Measurements from ENCODE around the gene NINL.

The NINL gene

DNA sequence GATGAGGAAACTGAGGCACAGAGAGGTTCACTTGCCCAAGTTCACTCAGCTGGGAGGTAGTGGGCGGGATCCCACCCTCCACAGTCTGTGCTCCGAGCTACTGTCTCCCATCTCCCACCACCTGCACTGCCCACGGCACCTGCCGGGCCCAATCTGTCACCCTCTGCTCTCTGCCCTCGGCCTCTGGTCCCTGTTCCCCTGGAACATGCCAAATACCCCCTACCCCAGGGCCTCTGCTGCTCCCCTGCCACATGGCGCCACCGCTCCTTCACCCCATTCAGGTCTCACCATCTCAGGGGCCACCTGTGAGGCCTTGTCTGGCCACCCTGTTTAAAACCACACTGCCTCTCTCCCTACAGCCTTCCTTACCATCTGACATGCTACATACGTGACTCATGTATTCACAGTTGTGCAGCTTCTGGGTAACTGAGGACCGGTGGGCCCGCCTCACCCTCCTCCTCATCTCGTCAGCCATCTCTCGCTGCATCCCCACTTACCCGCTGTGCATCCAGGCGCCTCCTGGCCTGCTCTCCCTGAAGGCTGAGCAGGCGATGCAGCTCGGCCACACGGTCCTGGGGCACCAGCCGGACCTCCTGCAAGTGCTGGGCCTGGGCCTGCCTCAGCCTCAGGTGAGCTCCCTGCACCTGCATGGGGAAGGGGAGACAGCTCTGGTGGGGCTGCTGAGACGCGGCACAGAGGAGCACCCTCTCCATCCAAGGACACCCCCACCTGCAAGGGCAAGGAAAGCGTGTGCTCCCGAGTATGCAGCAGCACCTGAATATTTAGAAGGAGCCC, 127.2 kb downstream of the NINL start:
- no peak for DNase-seq (ENCODE audit: low read depth)
- TF ChIP-seq, protein P1, sequence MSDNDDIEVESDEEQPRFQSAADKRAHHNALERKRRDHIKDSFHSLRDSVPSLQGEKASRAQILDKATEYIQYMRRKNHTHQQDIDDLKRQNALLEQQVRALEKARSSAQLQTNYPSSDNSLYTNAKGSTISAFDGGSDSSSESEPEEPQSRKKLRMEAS (IDR thresholded peaks at IDR 0.05; ENCODE audit: low read depth, low read length): no peak
- TF ChIP-seq POLR2A (IDR thresholded peaks at IDR 0.05; ENCODE audit: extremely low read depth, insufficient read length) (no peak), MYC (IDR thresholded peaks at IDR 0.05; ENCODE audit: low read depth, low read length) (no peak)
- TF ChIP-seq, protein P2, sequence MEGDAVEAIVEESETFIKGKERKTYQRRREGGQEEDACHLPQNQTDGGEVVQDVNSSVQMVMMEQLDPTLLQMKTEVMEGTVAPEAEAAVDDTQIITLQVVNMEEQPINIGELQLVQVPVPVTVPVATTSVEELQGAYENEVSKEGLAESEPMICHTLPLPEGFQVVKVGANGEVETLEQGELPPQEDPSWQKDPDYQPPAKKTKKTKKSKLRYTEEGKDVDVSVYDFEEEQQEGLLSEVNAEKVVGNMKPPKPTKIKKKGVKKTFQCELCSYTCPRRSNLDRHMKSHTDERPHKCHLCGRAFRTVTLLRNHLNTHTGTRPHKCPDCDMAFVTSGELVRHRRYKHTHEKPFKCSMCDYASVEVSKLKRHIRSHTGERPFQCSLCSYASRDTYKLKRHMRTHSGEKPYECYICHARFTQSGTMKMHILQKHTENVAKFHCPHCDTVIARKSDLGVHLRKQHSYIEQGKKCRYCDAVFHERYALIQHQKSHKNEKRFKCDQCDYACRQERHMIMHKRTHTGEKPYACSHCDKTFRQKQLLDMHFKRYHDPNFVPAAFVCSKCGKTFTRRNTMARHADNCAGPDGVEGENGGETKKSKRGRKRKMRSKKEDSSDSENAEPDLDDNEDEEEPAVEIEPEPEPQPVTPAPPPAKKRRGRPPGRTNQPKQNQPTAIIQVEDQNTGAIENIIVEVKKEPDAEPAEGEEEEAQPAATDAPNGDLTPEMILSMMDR (IDR thresholded peaks at IDR 0.05; ENCODE audit: low read depth, low read length): no peak
- no peak overlapping the region for H3K4me3 ChIP-seq (ENCODE audit: low read depth, low read length)

DNA sequence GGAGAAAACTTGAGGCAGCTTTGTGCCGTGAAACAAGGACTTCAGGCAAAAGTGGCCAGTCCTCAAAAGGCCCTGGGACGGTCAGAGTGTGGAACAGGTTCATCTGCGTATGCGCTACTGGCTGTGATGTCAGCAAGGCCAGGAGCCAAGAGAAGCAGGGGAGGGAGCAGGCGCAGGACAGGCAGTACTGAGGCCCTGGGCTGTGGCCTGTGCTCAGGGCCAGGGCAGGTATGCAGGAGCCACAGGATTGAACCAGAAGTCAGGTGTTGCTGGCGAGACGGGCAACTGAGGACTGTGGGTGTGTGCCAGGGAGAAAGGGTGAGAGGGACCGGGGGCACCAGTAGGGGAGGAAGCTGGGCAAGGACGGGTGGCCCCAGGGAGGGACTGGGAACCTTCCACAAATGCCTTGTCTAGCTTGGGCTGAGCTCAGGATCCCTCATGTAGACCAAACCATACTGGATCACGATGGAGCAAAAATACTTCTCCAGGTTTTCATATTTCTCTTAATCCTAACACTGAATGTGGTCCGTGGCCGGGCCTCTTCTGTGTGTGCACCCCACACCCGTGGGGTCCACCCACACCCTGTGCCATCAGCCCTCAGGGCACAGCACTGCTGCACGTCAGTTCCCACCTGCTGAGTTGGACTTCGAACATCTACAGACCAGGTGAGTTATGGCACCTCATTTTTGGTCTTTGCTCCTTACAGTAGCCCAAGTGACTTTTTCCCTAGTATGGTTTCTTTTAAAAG, 131.0 kb downstream of the NINL start:
- no peak for DNase-seq (ENCODE audit: low read depth)
- TF ChIP-seq MYC (IDR thresholded peaks at IDR 0.05; ENCODE audit: low read depth, low read length): no peak
- TF ChIP-seq, protein P1 (IDR thresholded peaks at IDR 0.05; ENCODE audit: low read depth, low read length): no peak
- TF ChIP-seq, protein P2 (IDR thresholded peaks at IDR 0.05; ENCODE audit: low read depth, low read length): no peak
- TF ChIP-seq POLR2A (IDR thresholded peaks at IDR 0.05; ENCODE audit: extremely low read depth, insufficient read length): no peak
- H3K4me3 ChIP-seq (ENCODE audit: low read depth, low read length): no peak overlapping the region

DNA sequence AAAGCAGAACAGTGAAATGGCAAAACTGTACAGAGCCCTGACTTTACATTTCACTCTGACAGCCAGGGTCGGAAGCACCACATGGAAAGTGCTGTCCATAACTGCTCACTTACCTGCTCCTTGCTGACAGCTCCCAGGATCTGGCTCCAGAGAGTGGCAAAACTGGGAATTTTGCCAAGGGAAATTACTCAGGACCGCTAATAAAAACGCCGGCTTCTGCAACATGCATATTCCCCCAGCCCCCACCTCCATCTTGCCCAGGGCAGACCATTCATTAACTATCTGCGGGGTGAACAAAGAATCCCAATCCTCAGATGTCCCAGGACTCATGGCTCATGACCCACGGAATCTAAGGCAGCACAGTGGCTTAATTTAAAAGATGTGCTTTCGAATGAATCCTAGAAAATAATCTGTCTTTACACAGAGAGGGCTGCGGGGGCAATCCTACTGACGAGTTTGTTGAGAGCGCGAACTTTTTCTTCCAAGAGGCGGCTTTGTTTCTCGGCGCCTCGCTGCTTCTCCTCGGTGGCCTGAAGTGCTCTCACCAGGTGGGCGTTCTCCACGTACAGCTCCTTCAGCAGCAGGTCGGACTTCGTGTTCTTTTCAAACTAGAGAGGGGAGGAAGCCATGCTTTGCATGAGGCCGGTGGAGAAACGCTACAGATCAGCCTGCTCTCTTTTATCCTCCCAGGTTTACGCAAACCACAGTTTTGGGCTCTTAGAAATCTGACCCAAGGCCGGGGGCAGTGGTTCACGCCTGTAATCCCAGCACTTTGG, 132.1 kb downstream of the NINL start:
- TF ChIP-seq, protein P2 (IDR thresholded peaks at IDR 0.05; ENCODE audit: low read depth, low read length): no peak
- TF ChIP-seq POLR2A (IDR thresholded peaks at IDR 0.05; ENCODE audit: extremely low read depth, insufficient read length): no peak
- TF ChIP-seq, protein P1 (IDR thresholded peaks at IDR 0.05; ENCODE audit: low read depth, low read length): no peak
- TF ChIP-seq MYC (IDR thresholded peaks at IDR 0.05; ENCODE audit: low read depth, low read length): no peak
- DNase-seq (ENCODE audit: low read depth): no peak
- no peak overlapping the region for H3K4me3 ChIP-seq (ENCODE audit: low read depth, low read length)

DNA sequence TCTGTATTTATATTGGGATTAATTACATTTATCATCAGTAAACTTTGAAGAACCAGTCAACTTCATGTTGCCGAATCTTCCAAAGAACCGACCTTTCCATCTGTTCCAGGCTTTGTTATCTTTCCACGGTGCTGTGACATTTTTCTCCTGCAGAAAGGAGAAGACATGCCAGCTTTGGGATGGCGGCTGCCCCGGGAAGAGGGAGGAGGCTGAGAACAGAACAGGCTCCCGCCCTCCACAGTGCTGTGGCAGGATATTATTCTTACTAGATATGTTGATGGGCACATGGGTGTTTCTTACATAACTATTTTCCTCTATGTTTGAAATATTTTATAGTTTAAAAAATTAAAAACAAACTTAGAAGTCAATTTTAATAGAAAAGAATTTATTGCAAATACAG, 133.0 kb downstream of the NINL start:
- no peak for DNase-seq (ENCODE audit: low read depth)
- no peak overlapping the region for H3K4me3 ChIP-seq (ENCODE audit: low read depth, low read length)
- TF ChIP-seq, protein P2 (IDR thresholded peaks at IDR 0.05; ENCODE audit: low read depth, low read length): no peak
- TF ChIP-seq, protein P1 (IDR thresholded peaks at IDR 0.05; ENCODE audit: low read depth, low read length): no peak
- TF ChIP-seq MYC (IDR thresholded peaks at IDR 0.05; ENCODE audit: low read depth, low read length) (no peak), POLR2A (IDR thresholded peaks at IDR 0.05; ENCODE audit: extremely low read depth, insufficient read length) (no peak)

DNA sequence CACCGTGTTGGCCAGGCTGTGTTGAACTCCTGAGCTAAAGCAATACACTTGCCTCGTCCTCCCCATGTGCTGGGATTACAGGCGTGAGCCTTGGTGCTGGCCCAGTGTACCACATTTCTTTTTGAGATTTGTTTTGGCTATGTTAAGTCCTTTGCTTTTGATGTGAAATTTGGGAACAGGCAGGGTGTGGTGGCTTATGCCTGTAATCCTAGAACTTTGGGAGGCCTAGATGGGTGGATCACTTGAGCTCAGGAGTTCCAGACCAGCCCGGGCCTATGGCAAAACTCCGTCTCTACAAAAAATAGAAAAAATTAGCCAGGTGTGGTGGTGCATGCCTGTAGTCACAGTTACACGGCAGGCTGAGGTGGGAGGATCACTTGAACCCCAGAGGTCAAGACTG, 137.7 kb downstream of the NINL start:
- no peak for DNase-seq (ENCODE audit: low read depth)
- TF ChIP-seq MYC (IDR thresholded peaks at IDR 0.05; ENCODE audit: low read depth, low read length): no peak
- TF ChIP-seq, protein P2 (IDR thresholded peaks at IDR 0.05; ENCODE audit: low read depth, low read length): no peak
- TF ChIP-seq, protein P1 (IDR thresholded peaks at IDR 0.05; ENCODE audit: low read depth, low read length): no peak
- no peak for TF ChIP-seq POLR2A (IDR thresholded peaks at IDR 0.05; ENCODE audit: extremely low read depth, insufficient read length)
- no peak overlapping the region for H3K4me3 ChIP-seq (ENCODE audit: low read depth, low read length)

All from NB4 (cell line).